K562 (cell line): ENCODE results near the gene GLIS2.

Experiments used
- SPI1 ChIP-seq: IDR thresholded peaks from 2 replicates; pipeline ENCODE4 v1.6.1; 2011; ENCODE audit warnings: low read depth, low read length, control low read depth, borderline replicate concordance
- THAP12 ChIP-seq: fragments of 250-450 bp; sonication (Bioruptor Pico); IDR thresholded peaks from 2 replicates; pipeline ENCODE4 v1.9.0; 2021; ENCODE audit warnings: mild to moderate bottlenecking, inconsistent platforms

- TF ChIP-seq THAP12 (CRISPR knock-in tag) (no peak), SPI1 (no peak)
Observed at GRCh38 chr16:4378161-4378666, 62.3 kb downstream of the GLIS2 start.
